ENCODE results near the gene DGKQ.

DGKQ gene

DNA sequence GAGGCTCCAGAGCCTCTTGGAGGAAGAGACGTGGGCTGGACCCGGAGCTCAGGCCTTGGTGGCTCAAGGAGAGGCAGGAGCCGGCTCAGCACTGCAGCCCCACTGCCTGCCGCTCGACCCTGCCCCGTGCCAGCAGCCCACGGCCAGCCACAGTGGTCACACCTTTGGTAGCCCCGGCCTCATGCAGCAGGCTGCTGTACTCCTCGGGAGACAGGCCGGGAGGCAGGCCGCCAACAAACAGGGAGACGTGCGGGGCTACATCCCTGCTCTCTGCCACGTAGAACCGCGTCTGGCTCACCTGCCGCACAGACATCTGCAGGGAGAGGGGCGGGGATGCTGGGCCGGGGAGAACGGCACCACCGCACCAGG is 7.6 kb downstream of the DGKQ start:
- Histone ChIP-seq H3K27ac (ENCODE audit: low read length) (no peak overlapping the region), H3K27me3 (ENCODE audit: control insufficient read depth, insufficient read depth, low read length) (peaks cover 41% of the 10 kb centered on the region), H3K36me3 (ENCODE audit: control insufficient read depth, low read depth, low read length) (no peaks in the 10 kb centered on the region), H3K9me3 (ENCODE audit: control insufficient read depth, low read depth, low read length) (no peaks in the 10 kb centered on the region), H3K4me1 (ENCODE audit: control insufficient read depth, low read depth, low read length) (no peaks in the 10 kb centered on the region), H3K4me3 (ENCODE audit: low read length) (no peak overlapping the region), H3K9ac (ENCODE audit: low read length) (no peak overlapping the region)

DNA sequence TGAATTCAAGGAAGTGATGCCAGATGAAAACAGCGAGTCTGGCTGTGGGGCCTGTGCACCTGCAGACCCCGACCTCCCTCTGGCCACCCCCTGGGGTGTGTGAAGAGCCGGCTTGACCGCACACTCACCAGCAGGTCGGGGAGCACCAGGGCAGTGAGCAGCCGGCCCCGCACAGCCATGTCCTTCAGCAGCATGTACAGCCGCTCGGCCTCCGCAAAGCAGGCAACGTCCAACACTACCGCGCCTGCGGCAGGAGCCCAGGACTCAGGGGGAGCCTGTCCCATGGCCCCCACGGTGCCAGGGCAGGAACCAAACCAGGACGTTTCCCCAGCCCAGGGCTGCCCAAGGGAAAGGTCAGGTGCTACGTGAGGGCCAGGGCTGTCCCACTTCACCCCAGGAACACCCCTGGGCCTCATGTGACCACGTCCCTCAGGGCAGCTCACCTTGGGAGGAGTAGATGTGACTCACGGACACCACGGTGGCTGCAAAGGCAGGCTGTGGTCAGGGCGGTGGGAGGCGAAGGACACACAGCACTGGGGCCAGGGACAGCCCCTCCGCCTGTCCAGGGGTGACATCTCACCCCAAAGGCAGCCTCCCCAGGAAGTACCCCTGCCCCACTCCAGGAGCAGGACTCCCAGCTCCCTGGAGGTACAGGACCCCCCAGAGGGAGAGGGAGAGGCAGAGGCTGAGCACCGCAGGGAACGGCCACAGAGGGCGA is 8.2 kb downstream of the DGKQ start:
- peaks cover 35% of the 10 kb centered on the region for H3K27me3 ChIP-seq (ENCODE audit: control insufficient read depth, insufficient read depth, low read length)
- H3K9ac ChIP-seq (ENCODE audit: low read length) = no peak overlapping the region
- no peaks in the 10 kb centered on the region for H3K36me3 ChIP-seq (ENCODE audit: control insufficient read depth, low read depth, low read length)
- no peak overlapping the region for H3K4me3 ChIP-seq (ENCODE audit: low read length)
- no peaks in the 10 kb centered on the region for H3K9me3 ChIP-seq (ENCODE audit: control insufficient read depth, low read depth, low read length)
- H3K27ac ChIP-seq (ENCODE audit: low read length) = no peak overlapping the region
- no peaks in the 10 kb centered on the region for H3K4me1 ChIP-seq (ENCODE audit: control insufficient read depth, low read depth, low read length)

DNA sequence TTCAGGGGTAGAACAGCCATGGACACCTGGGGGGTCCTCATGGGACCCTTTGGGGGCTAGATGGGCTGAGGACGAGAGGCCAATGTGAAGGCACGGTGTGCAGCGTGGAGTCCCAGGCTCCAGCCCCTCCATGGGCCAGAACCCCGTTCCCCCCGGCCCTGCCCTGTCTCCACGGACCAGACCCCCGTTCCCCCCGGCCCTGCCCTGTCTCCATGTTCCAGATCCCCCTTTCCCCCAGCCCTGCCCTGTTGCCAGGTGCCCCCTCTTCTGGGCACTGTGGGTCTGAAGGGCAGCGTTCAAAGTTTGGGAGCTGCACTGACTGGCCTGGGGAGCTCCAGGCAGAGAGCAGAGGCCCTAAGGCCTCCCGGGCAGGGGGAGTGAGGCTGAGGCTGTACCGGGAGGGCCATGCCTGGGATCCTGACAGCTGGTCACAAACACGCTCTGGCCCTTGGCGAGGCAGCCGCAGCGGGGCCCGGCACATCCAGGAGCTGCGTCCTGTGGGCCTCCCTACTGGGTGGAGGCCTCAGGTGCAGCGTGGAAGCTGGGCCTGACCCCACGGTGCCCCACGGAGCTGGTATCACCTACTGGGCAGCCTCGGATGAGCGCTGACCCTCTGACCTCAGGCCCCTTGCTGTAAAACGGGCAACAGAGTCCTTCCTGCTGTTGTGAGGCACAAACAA is 8.9 kb downstream of the DGKQ start:
- Histone ChIP-seq H3K4me3 (ENCODE audit: low read length) (no peak overlapping the region), H3K27me3 (ENCODE audit: control insufficient read depth, insufficient read depth, low read length) (peaks cover 33% of the 10 kb centered on the region), H3K36me3 (ENCODE audit: control insufficient read depth, low read depth, low read length) (no peaks in the 10 kb centered on the region), H3K9ac (ENCODE audit: low read length) (no peak overlapping the region), H3K9me3 (ENCODE audit: control insufficient read depth, low read depth, low read length) (no peaks in the 10 kb centered on the region), H3K27ac (ENCODE audit: low read length) (no peak overlapping the region), H3K4me1 (ENCODE audit: control insufficient read depth, low read depth, low read length) (no peaks in the 10 kb centered on the region)

DNA sequence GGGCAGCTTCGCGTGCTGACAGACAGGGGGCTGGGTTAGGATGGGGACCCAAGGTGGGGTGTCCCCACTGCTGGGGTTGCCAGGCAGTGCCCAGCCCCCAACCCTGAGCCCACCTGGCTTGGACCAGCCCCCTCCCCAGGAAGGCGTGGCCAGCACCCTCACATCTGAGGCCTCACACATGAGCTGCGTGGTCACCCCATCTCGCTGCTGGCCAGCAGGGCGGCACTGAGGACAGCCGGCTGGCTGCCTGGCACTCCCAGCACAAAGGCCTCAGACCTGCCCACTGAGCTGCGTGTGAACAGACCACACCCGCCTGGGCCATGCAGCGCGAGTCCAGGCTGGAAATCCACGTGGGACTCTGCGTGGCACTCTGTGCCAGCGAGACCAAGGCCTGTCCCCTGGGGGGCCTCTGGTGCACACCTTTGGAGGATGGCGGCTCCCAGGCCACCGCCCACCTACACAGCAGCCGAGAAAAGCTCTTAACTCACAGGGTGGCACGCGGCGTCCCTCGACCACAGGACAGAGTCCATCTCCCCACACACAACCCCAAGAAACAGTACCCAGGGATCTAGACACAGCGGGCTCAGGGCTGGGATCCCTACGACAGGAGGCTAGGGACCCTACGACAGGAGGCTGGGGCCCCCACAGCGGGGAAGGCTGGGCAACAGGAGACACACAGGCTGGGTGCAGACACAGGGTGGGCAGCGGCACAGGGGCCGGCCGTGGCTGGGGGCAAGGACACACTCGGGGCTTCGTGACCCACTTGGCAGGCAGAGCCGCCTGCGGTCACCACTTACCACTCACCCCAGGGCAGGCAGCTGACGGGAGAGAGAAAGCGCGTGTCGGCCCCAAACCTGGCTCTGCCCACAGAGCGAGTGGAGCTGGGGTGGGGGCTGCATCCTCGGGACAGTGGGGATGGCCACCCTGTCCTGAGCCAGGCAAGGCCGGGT is 9.8 kb downstream of the DGKQ start:
- Histone ChIP-seq H3K9me3 (ENCODE audit: control insufficient read depth, low read depth, low read length) (no peaks in the 10 kb centered on the region), H3K36me3 (ENCODE audit: control insufficient read depth, low read depth, low read length) (no peaks in the 10 kb centered on the region), H3K9ac (ENCODE audit: low read length) (no peak overlapping the region), H3K4me1 (ENCODE audit: control insufficient read depth, low read depth, low read length) (no peaks in the 10 kb centered on the region), H3K27ac (ENCODE audit: low read length) (no peak overlapping the region), H3K27me3 (ENCODE audit: control insufficient read depth, insufficient read depth, low read length) (peaks cover 24% of the 10 kb centered on the region), H3K4me3 (ENCODE audit: low read length) (no peak overlapping the region)

DNA sequence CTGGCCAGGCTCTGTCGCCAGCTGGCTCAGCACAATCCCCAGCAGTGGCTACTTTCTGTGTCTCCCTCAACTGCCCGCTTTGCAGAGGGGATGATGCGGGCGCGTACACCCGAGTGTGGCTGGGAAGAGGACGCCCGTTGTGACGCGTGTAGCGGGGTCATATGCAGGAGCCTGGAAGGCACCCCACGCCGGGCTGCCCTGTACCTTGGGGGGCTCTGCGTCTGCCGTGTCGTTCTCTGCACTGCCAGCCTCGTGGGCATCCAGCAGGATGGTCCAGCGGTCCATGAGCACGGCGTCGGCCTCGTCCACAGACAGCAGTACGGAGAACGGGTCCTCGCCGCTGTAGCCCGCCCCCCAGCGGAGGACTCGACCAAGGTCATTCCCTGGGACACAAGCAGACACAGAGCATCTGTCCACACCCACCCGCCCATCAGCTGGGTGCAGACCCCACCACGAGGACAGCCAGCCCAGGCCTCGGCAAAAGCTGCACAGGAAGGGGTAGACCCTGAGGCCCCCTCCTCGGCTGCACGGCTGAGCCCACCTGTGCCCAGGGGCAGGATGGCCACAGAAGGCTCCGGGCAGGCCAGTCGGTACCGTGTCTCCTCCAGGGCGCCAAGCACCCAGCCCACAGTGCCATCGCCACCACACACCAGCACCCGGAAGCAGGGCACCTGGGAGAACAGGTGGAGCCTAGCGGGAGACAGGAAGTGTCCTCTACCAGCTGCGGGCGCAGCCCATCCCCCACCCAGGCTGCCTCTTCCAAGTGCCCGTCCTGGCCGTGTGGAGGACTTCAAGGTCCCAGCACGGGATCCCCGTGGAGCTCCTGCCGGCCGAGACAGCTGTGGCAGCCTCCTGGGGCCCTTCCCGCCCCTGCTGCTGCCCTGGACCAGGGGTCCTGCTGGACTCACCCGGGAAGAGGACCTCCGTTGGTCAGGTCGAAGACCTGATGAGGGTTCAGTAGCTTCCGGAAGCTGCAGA is 10.8 kb downstream of the DGKQ start:
- peaks cover 15% of the 10 kb centered on the region for H3K27me3 ChIP-seq (ENCODE audit: control insufficient read depth, insufficient read depth, low read length)
- no peak overlapping the region for H3K27ac ChIP-seq (ENCODE audit: low read length)

DNA sequence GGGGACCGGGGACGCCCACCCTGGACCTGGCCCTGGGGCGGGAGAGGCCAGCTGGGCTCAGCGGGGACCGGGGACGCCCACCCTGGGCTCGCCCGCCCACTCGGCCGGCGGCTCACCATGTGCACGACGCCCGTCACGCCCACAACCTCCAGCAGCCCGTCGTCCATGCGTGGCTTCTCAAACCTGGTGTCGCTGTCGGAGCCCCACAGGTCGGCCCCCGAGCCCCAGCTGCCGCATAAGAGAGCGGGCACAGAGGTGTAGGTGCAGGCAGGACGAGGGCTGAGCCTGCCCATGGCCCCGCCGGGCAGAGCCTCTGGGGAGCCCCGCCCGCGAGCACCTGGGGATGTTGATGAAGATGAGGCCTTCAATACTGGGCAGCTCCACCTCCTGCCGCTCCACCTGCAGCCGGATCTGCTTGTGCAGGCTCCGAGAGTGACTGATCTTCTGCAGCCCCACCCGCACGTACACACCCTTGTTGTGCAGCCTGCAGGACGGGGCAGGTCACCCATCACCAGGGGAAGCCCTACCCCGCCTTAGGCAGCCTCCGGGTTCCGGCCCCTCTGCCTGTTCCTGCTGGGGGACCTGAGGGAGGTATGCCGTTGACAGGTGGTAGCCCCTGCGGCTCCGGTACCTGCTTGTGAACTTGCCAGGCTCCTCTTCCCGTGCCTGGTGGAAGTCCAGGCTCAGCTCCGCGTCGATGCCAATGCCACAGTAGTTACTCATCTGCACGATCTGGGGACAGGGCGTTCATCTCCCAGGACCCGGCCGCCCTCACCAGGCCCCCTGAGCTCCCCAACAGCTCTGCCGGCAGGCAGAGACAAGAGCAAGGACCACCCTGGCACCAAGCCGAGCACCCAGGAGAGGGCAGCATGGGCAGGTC is 11.8 kb downstream of the DGKQ start:
- Histone ChIP-seq H3K9me3 (ENCODE audit: control insufficient read depth, low read depth, low read length) (no peaks in the 10 kb centered on the region), H3K36me3 (ENCODE audit: control insufficient read depth, low read depth, low read length) (no peaks in the 10 kb centered on the region), H3K27ac (ENCODE audit: low read length) (no peak overlapping the region), H3K4me1 (ENCODE audit: control insufficient read depth, low read depth, low read length) (no peaks in the 10 kb centered on the region), H3K9ac (ENCODE audit: low read length) (no peak overlapping the region), H3K27me3 (ENCODE audit: control insufficient read depth, insufficient read depth, low read length) (peaks cover 5% of the 10 kb centered on the region), H3K4me3 (ENCODE audit: low read length) (no peak overlapping the region)

More for the DNA sequence above, 10.8 kb downstream of the DGKQ start:
- no peaks in the 10 kb centered on the region for H3K4me1 ChIP-seq (ENCODE audit: control insufficient read depth, low read depth, low read length)
- no peaks in the 10 kb centered on the region for H3K36me3 ChIP-seq (ENCODE audit: control insufficient read depth, low read depth, low read length)
- no peaks in the 10 kb centered on the region for H3K9me3 ChIP-seq (ENCODE audit: control insufficient read depth, low read depth, low read length)
- H3K4me3 ChIP-seq (ENCODE audit: low read length) = no peak overlapping the region
- H3K9ac ChIP-seq (ENCODE audit: low read length) = no peak overlapping the region

DNA sequence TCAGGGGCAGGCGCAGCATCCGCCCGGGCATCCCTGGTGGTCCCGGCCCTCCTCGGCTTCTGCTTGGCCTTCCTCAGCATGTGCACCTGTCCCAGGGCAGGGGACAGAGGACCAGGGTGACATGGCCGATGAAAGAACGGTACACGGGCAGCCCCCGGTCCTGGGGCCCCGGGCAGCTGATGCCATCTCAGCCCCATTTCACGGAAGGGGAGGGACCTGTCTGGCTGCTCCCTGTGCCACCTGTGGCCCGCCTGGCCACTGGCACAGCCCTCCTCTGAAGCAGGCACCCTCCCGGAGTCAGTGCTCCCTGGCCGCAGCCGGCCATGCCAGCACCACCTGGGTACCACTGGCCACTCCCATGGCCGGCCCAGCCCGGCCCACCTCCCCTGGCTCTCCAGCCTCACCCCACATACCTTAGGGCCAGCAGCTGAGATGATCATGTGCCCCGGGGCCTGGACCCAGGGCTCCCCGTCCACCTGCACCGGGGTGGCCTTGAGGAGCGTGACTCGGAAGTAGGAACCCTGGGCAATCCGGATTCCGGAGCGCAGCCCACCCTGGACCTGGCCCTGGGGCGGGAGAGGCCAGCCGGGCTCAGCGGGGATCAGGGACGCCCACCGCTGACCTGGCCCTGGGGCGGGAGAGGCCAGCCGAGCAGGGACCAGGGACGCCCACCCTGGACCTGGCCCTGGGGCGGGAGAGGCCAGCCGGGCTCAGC is 12.6 kb downstream of the DGKQ start:
- Histone ChIP-seq H3K4me3 (ENCODE audit: low read length) (no peak overlapping the region), H3K9ac (ENCODE audit: low read length) (no peak overlapping the region), H3K9me3 (ENCODE audit: control insufficient read depth, low read depth, low read length) (no peaks in the 10 kb centered on the region), H3K27me3 (ENCODE audit: control insufficient read depth, insufficient read depth, low read length) (no peaks in the 10 kb centered on the region), H3K4me1 (ENCODE audit: control insufficient read depth, low read depth, low read length) (no peaks in the 10 kb centered on the region), H3K27ac (ENCODE audit: low read length) (no peak overlapping the region), H3K36me3 (ENCODE audit: control insufficient read depth, low read depth, low read length) (no peaks in the 10 kb centered on the region)

DNA sequence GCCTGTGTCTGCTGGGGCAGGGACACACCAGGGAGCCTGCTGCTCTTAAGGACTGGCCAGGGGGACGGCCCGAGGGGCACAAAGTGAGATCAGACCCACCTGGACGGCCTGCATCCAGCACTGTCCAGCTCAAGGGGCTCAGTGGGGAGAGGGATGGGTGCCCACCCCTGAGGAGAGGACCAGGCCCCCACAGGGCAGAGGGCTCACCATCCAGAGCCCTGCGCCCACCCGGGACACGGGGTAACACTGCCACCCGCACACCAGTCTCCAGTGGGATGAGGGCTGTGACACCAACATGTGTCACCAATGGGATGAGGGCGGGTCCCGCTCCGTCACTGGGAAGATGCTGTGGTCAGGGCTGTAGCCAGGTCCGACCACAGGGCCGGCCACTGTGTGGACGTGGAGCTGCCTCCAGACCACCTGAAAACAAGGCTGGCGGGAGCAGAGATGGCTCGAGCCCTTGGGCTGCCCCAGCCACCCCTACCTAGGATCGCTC is 13.2 kb downstream of the DGKQ start:
- H3K4me3 ChIP-seq (ENCODE audit: low read length) = no peak overlapping the region
- no peak overlapping the region for H3K27ac ChIP-seq (ENCODE audit: low read length)
- H3K27me3 ChIP-seq (ENCODE audit: control insufficient read depth, insufficient read depth, low read length) = no peaks in the 10 kb centered on the region
- H3K4me1 ChIP-seq (ENCODE audit: control insufficient read depth, low read depth, low read length) = no peaks in the 10 kb centered on the region
- H3K9ac ChIP-seq (ENCODE audit: low read length) = no peak overlapping the region
- no peaks in the 10 kb centered on the region for H3K9me3 ChIP-seq (ENCODE audit: control insufficient read depth, low read depth, low read length)
- no peaks in the 10 kb centered on the region for H3K36me3 ChIP-seq (ENCODE audit: control insufficient read depth, low read depth, low read length)

DNA sequence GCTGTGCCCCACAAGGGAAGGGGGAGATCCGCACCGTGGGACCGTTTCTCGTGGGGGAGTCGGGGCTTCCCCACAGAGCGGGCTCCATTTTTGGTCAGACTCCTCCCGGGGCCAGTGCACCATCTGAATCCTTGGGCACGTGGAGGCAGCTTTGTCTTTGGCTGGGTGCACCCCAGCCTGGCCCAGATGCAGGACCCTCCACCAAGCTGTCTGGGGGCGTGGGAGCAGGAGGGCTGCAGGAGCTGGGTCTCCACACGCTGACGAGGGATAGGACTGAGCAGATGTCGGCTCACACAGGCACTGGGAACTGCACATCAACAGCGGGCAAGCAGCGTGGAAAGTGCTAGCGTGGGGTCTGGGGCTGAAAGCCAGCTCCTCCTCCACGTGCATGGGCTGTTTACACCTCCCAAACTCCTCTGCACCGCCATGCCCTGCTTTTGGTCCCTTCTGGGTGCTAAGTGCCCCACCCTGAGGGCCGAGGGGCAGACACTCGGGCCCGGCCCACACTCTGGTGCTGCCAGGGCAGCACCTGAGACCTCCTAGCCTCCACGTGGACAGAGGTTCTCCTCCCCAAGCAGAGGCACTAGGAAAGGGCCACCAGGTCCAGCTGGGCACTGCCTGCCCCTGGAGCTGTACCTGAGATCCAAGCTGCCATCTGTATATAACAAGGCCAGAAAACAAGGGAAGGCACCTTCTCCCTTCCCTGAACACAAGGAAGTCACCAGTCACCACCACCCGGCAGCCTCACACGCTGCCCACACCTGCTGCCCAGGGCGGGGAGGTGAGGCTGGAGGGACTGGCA is 13.8 kb downstream of the DGKQ start:
- Histone ChIP-seq H3K27ac (ENCODE audit: low read length) (no peak overlapping the region), H3K36me3 (ENCODE audit: control insufficient read depth, low read depth, low read length) (no peaks in the 10 kb centered on the region), H3K4me3 (ENCODE audit: low read length) (no peak overlapping the region), H3K9me3 (ENCODE audit: control insufficient read depth, low read depth, low read length) (no peaks in the 10 kb centered on the region), H3K9ac (ENCODE audit: low read length) (no peak overlapping the region), H3K4me1 (ENCODE audit: control insufficient read depth, low read depth, low read length) (no peaks in the 10 kb centered on the region), H3K27me3 (ENCODE audit: control insufficient read depth, insufficient read depth, low read length) (no peaks in the 10 kb centered on the region)
